Osteoblast (primary cell): Measurements from ENCODE around the gene CRIP3. TPM values are rescaled to one million over a fixed set of nuclear protein-coding genes. Genes with fewer than 3 reads are reported as not detected.
A peak's percentile ranks its signal among the peaks of the same experiment; 100 is the strongest.

ENCODE experiments used
- DNase-seq: peaks from one replicate; pipeline ENCODE4 v3.0.0; 2011; ENCODE audit warnings: low spot score, mixed read lengths; ENCODE audit not compliant: insufficient read length; ENCODE audit errors: missing footprints
- H2AFZ ChIP-seq: 2 replicates; pipeline ENCODE4 v1.6.0; 2011; ENCODE audit warnings: mild to moderate bottlenecking, low read length
- H3K27ac ChIP-seq: 2 replicates; pipeline ENCODE4 v1.5.1; 2011; ENCODE audit warnings: mild to moderate bottlenecking, low read depth, low read length, moderate library complexity
- H3K27me3 ChIP-seq: 2 replicates; pipeline ENCODE4 v1.6.0; 2012; ENCODE audit warnings: mild to moderate bottlenecking, control low read depth, inconsistent platforms, low read length, moderate library complexity; ENCODE audit not compliant: insufficient read depth
- H3K36me3 ChIP-seq: 2 replicates; pipeline ENCODE4 v1.5.1; 2011; ENCODE audit warnings: mild to moderate bottlenecking, low read length, control low read depth, moderate library complexity; ENCODE audit not compliant: insufficient read depth
- H3K4me1 ChIP-seq: 2 replicates; pipeline ENCODE4 v1.5.1; 2011; ENCODE audit warnings: mild to moderate bottlenecking, low read length, control low read depth, moderate library complexity; ENCODE audit not compliant: insufficient read depth
- H3K4me2 ChIP-seq: 2 replicates; pipeline ENCODE4 v1.6.0; 2011; ENCODE audit warnings: mild to moderate bottlenecking, low read length; ENCODE audit not compliant: insufficient read depth
- H3K4me3 ChIP-seq: fragments of 200-600 bp; sonication (generic); 3 replicates; pipeline ENCODE4 v1.5.1; 2012; ENCODE audit warnings: mild to moderate bottlenecking, low read length, inconsistent platforms; ENCODE audit not compliant: insufficient read depth
- H3K79me2 ChIP-seq: 2 replicates; pipeline ENCODE4 v1.6.0; 2012; ENCODE audit warnings: mild to moderate bottlenecking, low read length, control low read depth, inconsistent platforms; ENCODE audit not compliant: insufficient read depth
- H3K9me3 ChIP-seq: 2 replicates; pipeline ENCODE4 v1.5.1; 2011; ENCODE audit warnings: low read depth, low read length, control low read depth
- H4K20me1 ChIP-seq: 2 replicates; pipeline ENCODE4 v1.6.0; 2012; ENCODE audit warnings: mild to moderate bottlenecking, low read length, control low read depth; ENCODE audit not compliant: insufficient read depth
- CTCF ChIP-seq: IDR thresholded peaks from 2 replicates; pipeline ENCODE4 v1.5.1; 2011; ENCODE audit warnings: mild to moderate bottlenecking, low read depth, low read length, moderate library complexity; ENCODE audit errors: extremely low read depth
- total RNA-seq: library from RNA; depleted of rRNA; stranded (reverse); fragments of >200 nt; gene quantifications from 2 replicates; pipeline ENCODE4 v1.2.3, GENCODE V29; 2012

The CRIP3 gene
- total RNA-seq, 1 donor: not detected

- Histone ChIP-seq H2AFZ (peak overlapping the region; percentile 71), H4K20me1 (no peaks in the 10 kb centered on the region), H3K4me2 (peak overlapping the region; percentile 33), H3K9me3 (no peaks in the 10 kb centered on the region), H3K27me3 (peaks cover 16% of the 10 kb centered on the region), H3K27ac (peak overlapping the region; percentile 68), H3K36me3 (no peaks in the 10 kb centered on the region), H3K79me2 (no peaks in the 10 kb centered on the region), H3K4me3 (no peak overlapping the region), H3K4me1 (peaks cover 17% of the 10 kb centered on the region)
- TF ChIP-seq CTCF: no peak
- DNase-seq: peak; percentile 98
Observed at GRCh38 chr6:43278524-43279078, 30.0 kb downstream of the CRIP3 start.

GRCh38 chr6:43277643-43278523 is 30.7 kb downstream of the CRIP3 start:
- TF ChIP-seq CTCF: no peak
- Histone ChIP-seq H3K27me3 (peaks cover 20% of the 10 kb centered on the region), H3K79me2 (no peaks in the 10 kb centered on the region), H3K36me3 (no peaks in the 10 kb centered on the region), H3K4me3 (no peak overlapping the region), H3K27ac (peak overlapping the region; percentile 68), H3K4me2 (peak overlapping the region; percentile 33), H3K9me3 (no peaks in the 10 kb centered on the region), H3K4me1 (peaks cover 17% of the 10 kb centered on the region), H4K20me1 (no peaks in the 10 kb centered on the region), H2AFZ (peak overlapping the region; percentile 71)
- DNase-seq: peak; percentile 94

GRCh38 chr6:43277306-43277642 is 31.4 kb downstream of the CRIP3 start:
- peaks cover 21% of the 10 kb centered on the region for H3K27me3 ChIP-seq
- no peak overlapping the region for H3K4me3 ChIP-seq
- H2AFZ ChIP-seq: no peak overlapping the region
- DNase-seq: no peak
- no peaks in the 10 kb centered on the region for H3K36me3 ChIP-seq
- no peak overlapping the region for H3K27ac ChIP-seq
- no peaks in the 10 kb centered on the region for H3K9me3 ChIP-seq
- H3K4me1 ChIP-seq: peaks cover 17% of the 10 kb centered on the region
- H3K4me2 ChIP-seq: no peak overlapping the region
- H3K79me2 ChIP-seq: no peaks in the 10 kb centered on the region
- H4K20me1 ChIP-seq: no peaks in the 10 kb centered on the region
- TF ChIP-seq CTCF: no peak

GRCh38 chr6:43276577-43277305 is 31.9 kb downstream of the CRIP3 start:
- Histone ChIP-seq H3K4me2 (no peak overlapping the region), H3K27me3 (peaks cover 19% of the 10 kb centered on the region), H3K79me2 (no peaks in the 10 kb centered on the region), H3K4me3 (no peak overlapping the region), H4K20me1 (no peaks in the 10 kb centered on the region), H3K9me3 (no peaks in the 10 kb centered on the region), H3K4me1 (peaks cover 17% of the 10 kb centered on the region), H3K36me3 (no peaks in the 10 kb centered on the region), H2AFZ (no peak overlapping the region), H3K27ac (no peak overlapping the region)
- peak; percentile 90 for DNase-seq
- TF ChIP-seq CTCF: no peak
